Smooth muscle cell (in vitro differentiated cells): ENCODE data around the gene ERFL. TPM values are rescaled to one million over a fixed set of nuclear protein-coding genes. Genes with fewer than 3 reads are reported as not detected.
"Not testable (repeated sequence)": the region's sequence is repeated elsewhere in the genome, so short reads cannot be mapped to it uniquely, and the experiment has no call there.

Experiments used
- DNase-seq: peaks from one replicate; lab custom pipeline; 2025; ENCODE audit not compliant: unreplicated experiment; lab: John Stamatoyannopoulos, UW
- H2AFZ ChIP-seq: fragments of 200-600 bp; sonication (generic); 2 replicates; pipeline ENCODE4 v1.6.0; 2016; ENCODE audit warnings: antibody characterized with exemption, low read depth, mild to moderate bottlenecking
- H3F3A ChIP-seq: fragments of 200-600 bp; sonication (generic); 2 replicates; pipeline ENCODE4 v1.6.0; 2017; ENCODE audit warnings: antibody characterized with exemption, low read depth
- H3K27ac ChIP-seq: fragments of 200-600 bp; sonication (generic); 2 replicates; pipeline ENCODE4 v1.5.1; 2016; ENCODE audit warnings: low read depth, mild to moderate bottlenecking
- H3K27me3 ChIP-seq: fragments of 200-600 bp; sonication (generic); 2 replicates; pipeline ENCODE4 v1.6.1; 2016; ENCODE audit warnings: low read depth, mild to moderate bottlenecking
- H3K36me3 ChIP-seq: fragments of 200-600 bp; sonication (generic); 2 replicates; pipeline ENCODE4 v1.5.1; 2016; ENCODE audit warnings: low read depth
- H3K4me1 ChIP-seq: fragments of 200-600 bp; sonication (generic); 2 replicates; pipeline ENCODE4 v1.5.1; 2016; ENCODE audit warnings: low read depth
- H3K4me2 ChIP-seq: fragments of 200-600 bp; sonication (generic); 2 replicates; pipeline ENCODE4 v1.6.0; 2016; ENCODE audit warnings: mild to moderate bottlenecking
- H3K4me3 ChIP-seq: fragments of 200-600 bp; sonication (generic); 2 replicates; pipeline ENCODE4 v1.5.1; 2016; ENCODE audit warnings: mild to moderate bottlenecking
- H3K79me2 ChIP-seq: fragments of 200-600 bp; sonication (generic); 2 replicates; pipeline ENCODE4 v1.6.0; 2016; ENCODE audit warnings: low read depth, mild to moderate bottlenecking
- H3K9ac ChIP-seq: fragments of 200-600 bp; sonication (generic); 2 replicates; pipeline ENCODE4 v1.6.0; 2016; ENCODE audit warnings: low read depth
- H3K9me3 ChIP-seq: fragments of 200-600 bp; sonication (generic); replicated peaks from 2 replicates; pipeline ENCODE4 v1.5.1; 2016; ENCODE audit warnings: low read depth
- H4K20me1 ChIP-seq: fragments of 200-600 bp; sonication (generic); 2 replicates; pipeline ENCODE4 v1.6.0; 2016; ENCODE audit warnings: low read depth
- WGBS: methylation state at CpG from one replicate; pipeline ENCODE4 v1.1.7; 2016; ENCODE audit warnings: low lambda C conversion rate; 5-methylcytosine and 5-hydroxymethylcytosine counted together
- polyA plus RNA-seq: library from polyadenylated mRNA; unstranded; fragments of >200 nt; fragmentation: Nextera tagmentation; extraction: Ambion mirVana; gene quantifications from 2 replicates; pipeline ENCODE4 v1.2.1, GENCODE V29; 2016
- total RNA-seq: library from RNA; depleted of rRNA; stranded (reverse); fragments of >200 nt; gene quantifications from 2 replicates; pipeline ENCODE4 v1.2.3, GENCODE V29; 2014
- TF ChIP-seq, protein P1 (sequence below): fragments of 200-600 bp; sonication (generic); IDR thresholded peaks from 2 replicates; pipeline ENCODE4 v1.5.1; 2017; ENCODE audit warnings: borderline replicate concordance, mild to moderate bottlenecking, antibody characterized with exemption; ENCODE audit not compliant: insufficient read depth, poor library complexity, severe bottlenecking

Gene ERFL
- total and polyA plus RNA-seq, 2 experiments from 2014 or later, result 0.09 TPM

DNA sequence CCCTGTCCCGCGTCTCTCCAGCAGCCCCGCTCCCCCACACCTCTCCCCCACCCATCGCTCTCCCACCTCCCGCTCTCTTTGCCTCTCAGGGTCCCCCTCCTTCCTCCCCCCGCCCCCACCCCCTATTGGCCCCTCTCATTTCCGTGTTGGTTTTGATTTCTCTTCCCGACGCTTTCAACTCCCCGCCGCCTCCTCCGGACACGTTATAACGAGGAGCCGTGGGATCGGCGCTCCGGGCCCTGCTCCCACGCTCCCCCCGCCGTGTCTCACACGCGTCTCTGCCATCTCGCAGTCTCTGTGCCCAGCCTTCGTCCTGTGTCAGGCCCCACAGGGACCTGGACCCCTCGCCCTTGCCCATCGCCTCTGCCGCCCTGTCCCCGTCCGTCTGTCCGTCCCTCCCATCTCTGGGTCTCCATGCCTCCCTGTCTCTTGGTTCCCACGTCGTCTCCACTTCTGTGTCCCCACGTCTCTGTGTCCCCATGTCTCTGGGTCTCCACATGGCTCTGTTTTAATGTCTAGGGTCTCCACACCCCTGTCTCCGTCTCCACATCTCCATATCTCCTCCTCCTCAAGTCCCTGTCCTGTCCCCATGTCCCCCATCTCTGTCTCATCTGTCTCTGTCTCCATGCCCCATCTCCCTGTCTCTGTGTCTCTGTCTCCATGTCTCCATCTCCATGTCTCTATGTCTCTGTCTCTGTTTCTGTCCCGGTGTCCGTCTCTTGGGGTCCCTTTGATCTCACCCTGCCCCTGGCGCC is 13.1 kb downstream of the ERFL start:
- H3F3A ChIP-seq, result no peaks in the 10 kb centered on the region
- no peaks in the 10 kb centered on the region for H3K9me3 ChIP-seq
- TF ChIP-seq, protein P1, sequence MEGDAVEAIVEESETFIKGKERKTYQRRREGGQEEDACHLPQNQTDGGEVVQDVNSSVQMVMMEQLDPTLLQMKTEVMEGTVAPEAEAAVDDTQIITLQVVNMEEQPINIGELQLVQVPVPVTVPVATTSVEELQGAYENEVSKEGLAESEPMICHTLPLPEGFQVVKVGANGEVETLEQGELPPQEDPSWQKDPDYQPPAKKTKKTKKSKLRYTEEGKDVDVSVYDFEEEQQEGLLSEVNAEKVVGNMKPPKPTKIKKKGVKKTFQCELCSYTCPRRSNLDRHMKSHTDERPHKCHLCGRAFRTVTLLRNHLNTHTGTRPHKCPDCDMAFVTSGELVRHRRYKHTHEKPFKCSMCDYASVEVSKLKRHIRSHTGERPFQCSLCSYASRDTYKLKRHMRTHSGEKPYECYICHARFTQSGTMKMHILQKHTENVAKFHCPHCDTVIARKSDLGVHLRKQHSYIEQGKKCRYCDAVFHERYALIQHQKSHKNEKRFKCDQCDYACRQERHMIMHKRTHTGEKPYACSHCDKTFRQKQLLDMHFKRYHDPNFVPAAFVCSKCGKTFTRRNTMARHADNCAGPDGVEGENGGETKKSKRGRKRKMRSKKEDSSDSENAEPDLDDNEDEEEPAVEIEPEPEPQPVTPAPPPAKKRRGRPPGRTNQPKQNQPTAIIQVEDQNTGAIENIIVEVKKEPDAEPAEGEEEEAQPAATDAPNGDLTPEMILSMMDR, result no peak
- H4K20me1 ChIP-seq, result peaks cover 23% of the 10 kb centered on the region
- no peak overlapping the region for H3K9ac ChIP-seq
- no peak overlapping the region for H2AFZ ChIP-seq
- H3K4me3 ChIP-seq, result no peak overlapping the region
- H3K27ac ChIP-seq, result no peak overlapping the region
- DNase-seq, result no peak
- no peak overlapping the region for H3K4me2 ChIP-seq
- H3K36me3 ChIP-seq, result no peaks in the 10 kb centered on the region
- H3K79me2 ChIP-seq, result no peaks in the 10 kb centered on the region
- WGBS, result 25% methylated on average over 23 of the region's 38 CpGs
- no peaks in the 10 kb centered on the region for H3K4me1 ChIP-seq
- peaks cover 85% of the 10 kb centered on the region for H3K27me3 ChIP-seq

DNA sequence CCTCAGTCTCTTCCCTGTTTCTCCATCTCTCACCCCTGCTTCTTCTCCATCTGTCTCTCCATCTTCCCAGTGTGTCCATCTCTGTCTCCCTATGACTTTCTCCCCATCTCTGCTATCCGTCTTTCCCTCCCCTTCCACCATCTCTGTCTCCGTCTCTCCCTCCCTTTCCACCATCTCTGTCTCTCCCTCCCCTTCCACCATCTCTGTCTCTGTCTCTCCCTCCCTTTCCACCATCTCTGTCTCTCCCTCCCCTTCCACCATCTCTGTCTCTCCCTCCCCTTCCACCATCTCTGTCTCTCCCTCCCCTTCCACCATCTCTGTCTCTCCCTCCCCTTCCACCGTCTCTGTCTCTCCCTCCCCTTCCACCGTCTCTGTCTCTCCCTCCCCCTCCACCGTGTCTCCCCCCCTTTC is 13.8 kb downstream of the ERFL start:
- not testable (repeated sequence) for H3K9ac ChIP-seq, H3K4me2 ChIP-seq, H3K36me3 ChIP-seq, H3F3A ChIP-seq, DNase-seq, H3K4me1 ChIP-seq, H3K9me3 ChIP-seq, H3K27ac ChIP-seq, H3K4me3 ChIP-seq, H3K79me2 ChIP-seq, H2AFZ ChIP-seq
- no CpG with 5 or more reads among the region's 5 CpGs for WGBS
- H4K20me1 ChIP-seq, result peaks cover 30% of the 10 kb centered on the region
- H3K27me3 ChIP-seq, result peaks cover 84% of the 10 kb centered on the region

DNA sequence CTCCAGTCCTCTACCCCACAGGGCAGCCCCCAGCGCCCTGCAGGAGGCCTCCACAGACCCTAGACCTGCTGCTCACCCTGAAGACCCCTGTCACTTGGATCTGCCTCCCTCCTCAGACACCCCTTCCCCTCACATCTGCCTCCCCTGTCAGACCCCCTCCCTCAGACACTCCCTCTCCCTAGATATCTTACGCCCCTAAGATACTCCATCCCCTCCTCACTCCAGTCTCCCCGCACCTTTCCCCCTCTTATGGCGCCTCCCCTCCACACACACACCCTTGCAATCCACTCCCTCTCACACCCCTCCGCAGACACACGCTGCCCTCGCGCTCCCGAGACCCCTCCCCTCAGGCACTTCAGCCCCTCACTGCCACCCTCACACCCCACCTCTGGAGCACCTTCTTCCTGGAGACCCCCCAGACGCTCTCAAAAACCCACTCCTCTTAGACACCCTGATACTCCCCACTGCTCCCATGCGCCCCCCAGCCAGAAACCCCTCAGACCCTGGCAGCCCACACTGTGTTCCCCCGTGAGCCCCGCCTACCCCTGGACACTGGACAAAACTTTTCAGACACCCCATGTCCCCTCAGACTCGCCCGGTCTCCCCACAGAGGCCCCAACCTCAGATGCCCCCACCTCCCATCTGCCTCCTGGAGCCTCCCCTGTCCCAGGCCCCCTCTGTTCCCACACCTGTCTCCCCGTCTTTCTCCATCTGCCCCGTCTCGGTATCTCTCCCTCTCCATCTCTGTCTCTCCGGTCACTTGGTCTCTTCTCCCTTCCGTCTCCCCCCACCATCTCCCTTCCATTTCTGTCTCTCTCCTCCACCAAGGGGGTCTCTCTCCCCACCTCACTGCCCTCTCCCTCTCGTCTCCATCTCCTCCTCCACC is 14.5 kb downstream of the ERFL start:
- WGBS, result 23% methylated on average over 7 of the region's 21 CpGs
- Histone ChIP-seq H3K27ac (no peak overlapping the region), H3K36me3 (no peaks in the 10 kb centered on the region), H3K4me1 (no peaks in the 10 kb centered on the region), H3F3A (no peaks in the 10 kb centered on the region), H4K20me1 (peaks cover 34% of the 10 kb centered on the region), H3K4me3 (no peak overlapping the region), H3K79me2 (no peaks in the 10 kb centered on the region), H3K9me3 (no peaks in the 10 kb centered on the region), H3K27me3 (peaks cover 80% of the 10 kb centered on the region), H3K4me2 (no peak overlapping the region), H3K9ac (no peak overlapping the region), H2AFZ (no peak overlapping the region)
- TF ChIP-seq, protein P1, result no peak
- DNase-seq, result no peak

GRCh38 chr19:41912899-41913537 is 15.2 kb downstream of the ERFL start:
- DNase-seq, result no peak
- no peak overlapping the region for H2AFZ ChIP-seq
- H3K79me2 ChIP-seq, result no peaks in the 10 kb centered on the region
- no CpG with 5 or more reads among the region's 51 CpGs for WGBS
- H3K27ac ChIP-seq, result no peak overlapping the region
- no peaks in the 10 kb centered on the region for H3K4me1 ChIP-seq
- TF ChIP-seq, protein P1, result no peak
- H3F3A ChIP-seq, result no peaks in the 10 kb centered on the region
- peaks cover 34% of the 10 kb centered on the region for H4K20me1 ChIP-seq
- no peak overlapping the region for H3K9ac ChIP-seq
- H3K9me3 ChIP-seq, result no peaks in the 10 kb centered on the region
- H3K4me2 ChIP-seq, result no peak overlapping the region
- H3K27me3 ChIP-seq, result peaks cover 75% of the 10 kb centered on the region
- no peak overlapping the region for H3K4me3 ChIP-seq
- no peaks in the 10 kb centered on the region for H3K36me3 ChIP-seq
